UCSD-AML1 (cell line): ENCODE measurements around the gene SMIM45.

Experiments
- DNase-seq: peaks from one replicate; lab custom pipeline; 2025; ENCODE audit not compliant: unreplicated experiment; lab: John Stamatoyannopoulos, UW

The SMIM45 gene

DNA sequence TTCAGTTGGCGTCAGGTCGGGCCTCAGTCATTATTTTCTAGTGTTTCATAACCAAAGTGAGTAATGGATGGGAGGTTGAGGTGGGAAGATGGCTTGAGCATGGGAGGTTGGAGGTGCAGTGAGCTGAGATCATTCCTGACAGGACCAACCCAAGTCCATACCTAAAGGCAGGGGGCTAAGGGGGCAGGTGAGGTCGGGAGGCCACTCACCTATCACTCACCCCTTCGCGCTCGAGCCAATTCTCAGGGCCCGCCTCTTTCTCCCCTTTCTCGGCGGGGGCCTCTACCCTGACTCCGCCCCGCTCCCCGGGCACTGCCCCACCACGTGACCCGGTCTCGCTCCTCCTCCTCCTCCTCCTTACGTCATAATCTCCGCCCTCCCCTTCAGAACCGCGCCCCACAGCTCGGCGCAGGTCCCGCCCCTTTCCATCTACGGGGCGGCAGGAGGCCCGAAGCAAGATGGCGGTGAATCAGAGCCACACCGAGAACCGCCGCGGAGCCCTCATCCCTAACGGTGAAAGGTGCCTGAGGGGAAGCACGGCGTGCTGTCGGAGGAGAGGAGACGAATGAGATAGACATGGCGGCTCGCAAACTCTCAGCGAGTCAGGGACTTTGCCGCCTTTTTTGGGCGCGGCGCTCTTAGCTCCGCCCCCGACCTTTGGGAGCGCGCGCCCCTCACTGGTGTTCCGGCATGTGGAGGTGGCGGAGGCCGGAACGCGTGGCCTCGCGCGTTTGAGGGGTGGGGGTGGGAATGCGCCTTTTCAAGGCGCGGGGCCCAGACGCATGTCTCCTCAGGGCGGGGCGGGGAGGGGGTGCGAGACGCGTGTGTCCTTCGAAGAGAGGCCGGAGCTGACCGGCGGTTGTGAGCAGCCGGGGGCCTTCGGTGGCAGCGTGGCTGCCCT lies 46.7 kb downstream of the SMIM45 start, which contains the start of gene WBP2NL:
Gene WBP2NL, plus strand, starts transcription at position 428 of the 901 bp plus-strand sequence. Its CDS starts 31 bp downstream, at position 459.
- no peak for DNase-seq

DNA sequence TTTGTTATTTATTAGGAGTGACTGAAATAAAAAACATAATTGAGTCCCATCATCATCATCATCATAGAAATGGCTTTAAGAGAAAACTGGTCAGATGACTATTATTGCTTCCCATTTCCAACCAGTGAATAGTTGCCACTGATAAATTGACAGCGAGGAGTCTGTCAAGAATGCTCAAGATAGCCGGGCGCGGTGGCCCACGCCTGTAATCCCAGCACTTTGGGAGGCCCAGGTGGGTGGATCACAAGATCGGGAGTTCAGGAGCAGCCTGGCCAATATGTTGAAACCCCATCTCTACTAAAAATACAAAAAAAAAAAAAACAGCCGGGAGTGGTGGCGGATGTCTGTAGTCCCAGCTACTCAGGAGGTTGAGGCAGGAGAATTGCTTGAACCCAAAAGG lies 48.5 kb downstream of the SMIM45 start:
- no peak for DNase-seq

DNA sequence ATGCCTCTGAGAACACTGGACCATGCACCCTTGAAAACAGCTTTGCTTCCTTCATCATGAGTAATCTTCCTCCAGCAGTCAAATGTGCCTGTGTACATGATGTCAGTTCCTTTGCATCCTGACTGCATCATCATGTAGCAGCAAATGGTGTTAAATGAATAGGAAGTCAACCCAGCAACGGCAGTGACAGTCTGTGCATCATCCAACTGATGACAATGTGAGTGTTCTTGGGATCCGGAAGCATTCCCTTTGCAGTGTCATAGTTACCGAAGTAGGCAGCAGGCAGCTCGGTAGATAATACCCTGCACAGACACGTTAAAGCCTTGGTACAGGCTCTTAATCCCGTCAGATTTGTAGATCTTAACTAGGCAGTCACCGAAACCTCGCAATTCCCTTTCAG lies 49.2 kb downstream of the SMIM45 start:
- no peak for DNase-seq

DNA sequence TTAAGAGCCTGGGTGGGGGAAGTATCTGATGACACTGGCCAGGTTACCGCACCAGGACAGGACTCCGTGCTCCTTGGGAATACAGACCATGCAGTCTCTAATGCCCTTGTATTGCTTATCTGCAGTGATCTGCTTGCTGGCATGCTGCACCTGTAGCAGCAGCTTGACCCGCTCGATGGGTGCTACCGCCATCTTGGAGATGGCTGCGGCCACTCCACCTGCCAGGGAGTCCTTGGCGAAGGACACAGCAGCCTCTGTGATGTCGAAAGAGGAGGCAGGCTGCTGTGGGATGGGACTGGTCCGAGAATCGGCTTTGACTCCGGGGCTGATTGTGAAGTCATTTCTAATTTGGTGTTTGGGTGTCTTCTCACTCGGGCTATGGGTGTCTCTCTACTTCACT lies 49.8 kb downstream of the SMIM45 start:
- DNase-seq = no peak

DNA sequence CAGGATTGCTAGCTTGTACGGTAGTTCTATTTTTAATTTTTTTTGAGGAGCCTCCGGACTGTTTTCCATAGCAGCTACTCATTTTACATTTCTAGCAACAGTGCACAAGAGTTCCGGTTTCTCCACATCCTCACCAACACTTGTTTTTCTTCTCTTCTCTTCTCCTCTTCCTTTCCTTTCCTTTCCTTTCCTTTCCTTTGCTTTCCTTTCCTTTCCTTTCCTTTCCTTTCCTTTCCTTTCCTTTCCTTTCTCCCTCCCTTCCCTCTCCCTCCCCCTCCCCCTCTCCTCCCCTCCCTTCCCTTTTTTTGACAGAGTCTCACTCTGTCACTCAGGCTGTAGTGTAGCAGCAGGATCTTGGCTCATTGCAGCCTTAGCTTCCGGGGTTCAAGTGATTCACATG lies 56.0 kb downstream of the SMIM45 start:
- DNase-seq = no peak
